GF-D8 (cell line): ENCODE results near the gene SNRPD3.

ENCODE experiments used
- DNase-seq: peaks from one replicate; lab custom pipeline; 2025; lab: John Stamatoyannopoulos, UW

The SNRPD3 gene

DNA sequence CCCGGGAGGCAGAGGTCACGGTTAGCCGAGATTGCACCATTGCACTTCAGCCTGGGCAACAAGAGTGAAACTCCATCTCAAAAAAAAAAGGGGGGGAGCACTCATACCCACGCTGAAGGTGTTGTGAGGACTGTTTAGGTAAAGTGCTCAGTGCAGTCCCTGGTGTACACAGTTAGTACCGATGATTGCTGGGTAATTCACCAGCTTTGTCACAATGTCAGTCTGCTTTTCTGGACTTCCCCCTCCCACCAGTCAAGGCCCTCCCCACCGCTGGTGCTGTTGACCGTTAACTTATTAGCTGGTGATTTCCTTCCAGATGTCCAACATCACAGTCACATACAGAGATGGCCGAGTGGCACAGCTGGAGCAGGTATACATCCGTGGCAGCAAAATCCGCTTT is 11.9 kb downstream of the SNRPD3 start:
- no peak for DNase-seq

DNA sequence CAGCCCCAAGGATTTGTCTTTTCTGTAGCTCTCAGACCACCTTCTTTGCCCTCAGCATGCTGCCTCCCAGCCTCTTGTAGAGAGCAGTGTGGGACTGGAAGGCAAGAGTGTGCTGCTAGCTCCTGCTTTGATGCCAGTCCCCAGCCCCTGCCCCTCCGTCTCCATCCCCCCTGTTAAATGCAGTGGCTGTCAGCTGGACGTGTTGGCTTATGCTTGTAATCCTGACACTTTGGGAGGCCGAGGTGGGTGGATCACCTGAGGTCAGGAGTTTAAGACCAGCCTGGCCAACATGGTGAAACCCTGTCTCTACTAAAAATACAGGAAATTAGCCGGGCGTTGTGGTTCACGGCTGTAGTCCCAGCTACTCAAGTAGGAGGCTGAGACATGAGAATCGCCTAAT is 15.5 kb downstream of the SNRPD3 start:
- no peak for DNase-seq

DNA sequence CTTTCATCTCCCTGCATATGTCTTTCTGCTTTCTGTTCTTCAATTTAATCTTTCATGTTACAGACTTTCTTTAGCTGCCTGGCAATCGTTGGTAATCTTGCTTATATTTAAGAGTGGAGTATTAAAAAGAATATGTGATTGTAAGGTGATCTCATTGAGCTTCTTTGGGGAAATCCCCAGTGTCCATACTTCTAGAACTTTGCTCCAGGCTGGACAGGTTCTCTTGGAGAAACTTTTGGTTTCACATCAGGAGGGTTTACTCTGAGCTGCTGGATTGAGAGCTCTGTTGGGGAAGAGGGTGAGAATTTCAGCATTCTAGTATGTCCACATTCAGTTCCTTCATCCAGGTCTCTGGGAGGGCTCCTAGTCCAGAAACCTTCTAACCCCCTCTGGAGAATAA is 21.0 kb downstream of the SNRPD3 start:
- no peak for DNase-seq

DNA sequence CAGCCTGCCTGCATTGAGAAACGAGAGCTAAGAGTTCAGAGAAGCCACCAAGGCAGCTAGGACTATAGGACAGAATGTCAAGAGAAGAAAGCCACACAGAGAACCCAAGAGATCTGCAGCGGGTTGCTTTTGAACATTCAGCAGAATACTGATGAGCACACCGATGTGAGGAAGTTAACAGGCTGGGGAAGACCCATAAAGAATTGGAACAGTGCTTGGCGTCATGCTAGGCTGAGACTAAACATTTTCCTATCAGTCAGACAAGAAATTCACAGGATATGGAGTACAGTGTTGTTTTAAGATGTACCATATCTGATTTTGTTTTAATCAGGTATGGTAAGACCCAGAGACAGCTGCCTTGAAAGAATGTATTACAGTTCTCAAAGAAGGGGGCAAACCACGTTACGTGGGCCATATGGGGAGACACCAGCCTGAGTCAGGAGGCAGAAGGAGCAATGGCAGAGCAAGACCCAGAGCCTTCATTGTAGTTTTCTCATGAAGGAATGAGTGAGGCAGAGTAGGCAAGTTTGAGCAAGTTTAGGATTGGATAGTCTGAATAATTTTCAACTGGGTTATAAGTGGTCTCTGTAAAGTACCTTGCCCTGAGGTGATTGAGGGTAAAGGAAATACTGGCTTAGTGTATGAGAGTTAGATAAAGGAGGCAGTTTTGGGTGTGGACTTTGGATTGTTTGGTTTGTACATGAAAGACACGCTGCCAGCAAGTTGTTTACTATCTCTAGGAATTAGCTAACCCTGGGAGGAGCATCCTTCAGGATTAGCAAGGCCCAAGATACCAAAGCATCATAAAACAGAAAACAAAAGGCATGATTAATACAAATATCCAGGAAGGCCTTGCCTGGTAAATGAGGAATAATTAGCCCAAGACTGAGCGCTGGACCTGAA is 22.8 kb downstream of the SNRPD3 start:
- no peak for DNase-seq

DNA sequence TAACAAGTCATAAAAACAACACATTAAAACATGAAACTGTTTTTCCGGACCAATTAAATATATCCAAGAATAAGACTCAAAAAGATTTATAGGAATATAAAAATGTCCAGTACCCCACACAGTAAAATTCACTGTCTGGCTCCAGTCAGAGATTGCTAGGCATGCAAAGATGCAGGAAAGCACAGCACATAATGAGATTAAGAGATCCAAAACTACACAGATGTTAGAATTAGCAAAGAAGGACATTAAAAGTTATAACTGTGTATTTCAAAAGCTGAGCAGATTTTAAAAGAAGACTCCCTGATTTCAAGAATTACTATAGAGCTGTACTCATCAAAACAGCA is 23.4 kb downstream of the SNRPD3 start:
- DNase-seq, result no peak

DNA sequence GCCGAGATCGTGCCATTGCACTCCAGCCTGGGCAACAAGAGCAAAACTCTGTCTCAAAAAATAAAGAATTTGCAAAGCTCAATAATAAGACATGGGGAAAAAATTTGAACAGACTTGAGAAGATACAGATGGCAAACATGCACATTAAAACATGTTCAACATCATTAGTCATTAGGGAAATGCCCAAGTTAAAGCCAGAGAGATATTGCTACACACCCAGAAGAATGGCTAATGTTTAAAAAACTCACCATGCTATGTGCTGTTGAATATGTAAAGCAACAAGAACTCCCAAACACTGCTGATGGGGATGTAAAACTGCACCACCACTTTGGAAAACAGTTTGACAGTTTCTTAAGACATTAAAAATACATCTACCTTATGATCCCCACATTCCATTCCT is 24.5 kb downstream of the SNRPD3 start:
- no peak for DNase-seq

DNA sequence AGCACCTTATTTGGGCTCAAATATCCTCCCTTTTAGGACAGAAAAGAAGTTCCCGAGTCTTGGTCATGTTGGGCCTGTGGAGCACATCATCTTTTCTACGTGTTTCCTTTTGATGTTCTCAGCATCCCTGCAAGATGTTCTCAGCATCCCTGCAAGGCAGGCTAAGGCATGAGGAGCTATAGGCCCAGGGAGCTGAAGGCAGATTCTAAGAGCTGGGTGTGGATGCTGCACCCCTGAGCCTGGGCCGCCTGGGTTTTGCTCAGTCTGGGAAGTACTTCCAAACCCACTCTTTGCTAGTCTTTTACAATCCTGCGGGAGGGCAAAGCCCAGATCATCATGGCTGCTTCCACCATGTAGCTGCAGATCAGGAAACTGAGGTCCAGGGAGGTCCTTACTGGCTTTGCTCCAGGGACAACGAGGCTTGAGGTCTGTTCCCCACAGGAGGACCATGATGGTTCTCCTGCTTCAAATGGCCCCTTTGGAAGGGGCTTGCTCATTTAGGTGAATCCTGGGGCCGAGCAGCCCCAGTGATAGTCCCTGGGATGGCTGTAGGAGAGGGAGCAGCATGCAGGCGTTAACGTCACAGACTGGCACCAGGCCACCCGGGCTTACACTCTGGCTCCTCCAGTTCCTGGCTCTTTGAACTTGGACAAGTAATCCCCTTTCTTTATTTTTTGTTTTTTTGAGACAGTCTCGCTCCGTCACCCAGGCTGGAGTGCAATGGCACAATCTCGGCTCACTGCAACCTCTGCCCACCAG is 26.4 kb downstream of the SNRPD3 start:
- no peak for DNase-seq

DNA sequence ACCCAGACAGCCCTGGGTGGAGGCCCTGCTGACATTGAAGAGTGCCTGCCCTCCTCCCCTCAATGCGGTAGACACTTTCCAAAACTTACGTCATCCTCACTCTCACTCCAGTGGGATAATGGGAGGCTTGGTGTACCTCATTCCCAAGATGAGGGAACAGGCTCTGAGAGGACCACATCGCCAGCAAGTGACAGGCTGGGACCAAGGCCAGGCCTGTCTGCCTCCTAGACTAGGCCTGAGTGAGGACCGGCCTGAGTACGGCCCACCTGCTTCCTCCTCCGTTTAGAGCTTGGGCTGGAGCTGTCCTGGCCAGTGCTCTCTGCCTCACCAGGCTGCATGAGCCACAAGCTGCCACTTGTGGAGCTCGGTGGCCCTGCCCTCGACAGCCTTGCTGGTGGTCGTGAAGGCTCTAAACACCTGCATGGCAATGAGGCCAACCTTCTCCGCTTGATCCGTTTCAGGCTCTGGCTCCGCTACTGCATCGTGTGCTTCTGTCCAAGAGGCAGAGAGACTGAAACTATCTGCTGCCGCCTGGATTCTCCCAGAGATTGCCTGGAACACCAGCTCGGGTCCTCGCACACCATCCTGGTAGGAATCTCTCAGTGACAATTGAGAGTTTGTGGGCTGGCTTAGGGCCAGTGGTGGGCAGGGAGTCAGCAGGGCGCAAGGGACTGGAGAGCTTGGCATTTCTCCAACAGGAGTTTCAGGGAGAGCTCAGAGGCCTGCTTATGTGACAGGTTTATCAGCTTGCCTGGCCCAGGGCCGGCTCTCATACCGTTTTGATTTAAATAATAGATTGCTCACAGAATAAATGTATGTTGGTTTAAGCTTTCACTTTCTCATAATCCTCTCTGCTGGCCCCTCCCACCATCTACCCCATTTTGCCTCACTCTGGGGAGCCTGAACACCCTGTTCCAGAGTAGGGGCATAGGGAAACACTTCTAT is 27.7 kb downstream of the SNRPD3 start:
- no peak for DNase-seq

DNA sequence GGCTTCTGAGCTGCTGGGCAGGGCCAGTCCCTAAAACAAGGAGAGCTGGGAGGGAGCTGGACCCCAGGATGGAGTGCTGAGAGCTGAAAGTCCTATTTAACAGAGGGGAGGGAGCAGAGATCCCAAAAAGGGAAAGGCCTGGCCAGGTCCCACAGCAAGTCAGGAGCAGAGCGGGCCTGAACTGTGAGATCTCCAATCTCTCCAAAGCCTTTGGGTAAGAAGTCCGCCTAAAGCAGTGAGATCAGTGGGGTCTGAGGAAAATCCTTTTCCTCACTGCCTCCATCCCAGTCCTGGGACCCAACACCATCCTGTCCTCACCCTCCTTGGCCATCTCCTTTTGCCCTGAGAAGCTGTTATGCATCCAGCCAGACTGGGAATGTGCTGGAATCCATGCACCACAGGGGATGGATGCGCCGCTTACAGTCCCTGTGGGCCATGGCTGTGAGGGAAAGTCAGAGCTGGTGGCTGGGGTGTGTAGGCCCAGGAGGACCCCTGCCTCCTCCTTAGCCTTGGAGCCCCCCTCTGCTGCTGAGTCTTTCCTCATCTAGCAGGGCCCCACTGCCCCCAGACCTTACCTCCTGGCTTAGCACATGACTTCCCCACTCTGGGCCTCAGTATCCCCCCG is 28.5 kb downstream of the SNRPD3 start:
- no peak for DNase-seq

DNA sequence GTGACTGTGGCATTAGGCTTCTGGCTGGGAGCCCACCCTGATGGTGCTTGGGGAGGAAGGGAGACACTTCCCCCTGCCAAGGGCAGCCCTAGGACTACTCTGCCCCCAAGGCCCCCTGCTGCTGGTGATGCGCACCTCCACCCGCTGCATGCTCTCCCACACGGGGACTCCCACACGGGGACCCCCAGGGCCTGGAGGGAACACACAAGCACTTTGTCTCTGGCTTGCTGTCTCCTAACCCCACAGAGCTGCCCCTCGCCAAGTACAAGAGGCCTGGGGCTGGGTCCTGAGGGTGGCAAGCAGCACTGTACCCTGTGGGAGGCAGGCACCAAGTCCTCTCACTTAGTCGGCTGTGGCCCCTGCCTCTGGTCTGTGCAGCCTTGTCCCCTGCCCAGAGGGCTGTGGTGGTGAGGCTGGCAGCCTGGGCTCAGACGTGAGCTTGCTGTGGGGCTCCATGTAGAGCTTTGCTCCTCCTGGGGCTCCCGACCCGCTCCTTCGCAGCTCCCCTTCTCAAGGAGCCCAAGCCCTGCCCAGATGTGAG is 29.1 kb downstream of the SNRPD3 start:
- no peak for DNase-seq

DNA sequence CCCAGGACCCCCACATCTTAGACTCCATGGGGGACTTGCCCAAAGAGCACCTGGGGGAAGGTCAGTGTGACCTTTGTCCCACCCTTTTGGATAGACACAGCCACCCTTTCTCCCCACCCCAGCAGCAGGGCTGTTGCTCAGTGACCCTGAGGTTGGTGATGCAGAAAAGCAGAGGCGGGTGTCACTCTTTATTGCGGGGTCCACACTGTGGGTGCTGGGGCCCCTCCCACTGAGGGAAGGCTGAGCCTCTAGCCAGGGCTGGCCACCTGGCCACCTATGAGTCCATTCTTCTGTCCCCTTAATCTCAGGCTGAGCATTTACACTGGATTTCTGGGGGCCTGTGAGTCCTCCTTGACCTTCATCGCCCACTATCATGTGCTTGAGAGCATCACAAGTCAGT is 29.7 kb downstream of the SNRPD3 start:
- no peak for DNase-seq

DNA sequence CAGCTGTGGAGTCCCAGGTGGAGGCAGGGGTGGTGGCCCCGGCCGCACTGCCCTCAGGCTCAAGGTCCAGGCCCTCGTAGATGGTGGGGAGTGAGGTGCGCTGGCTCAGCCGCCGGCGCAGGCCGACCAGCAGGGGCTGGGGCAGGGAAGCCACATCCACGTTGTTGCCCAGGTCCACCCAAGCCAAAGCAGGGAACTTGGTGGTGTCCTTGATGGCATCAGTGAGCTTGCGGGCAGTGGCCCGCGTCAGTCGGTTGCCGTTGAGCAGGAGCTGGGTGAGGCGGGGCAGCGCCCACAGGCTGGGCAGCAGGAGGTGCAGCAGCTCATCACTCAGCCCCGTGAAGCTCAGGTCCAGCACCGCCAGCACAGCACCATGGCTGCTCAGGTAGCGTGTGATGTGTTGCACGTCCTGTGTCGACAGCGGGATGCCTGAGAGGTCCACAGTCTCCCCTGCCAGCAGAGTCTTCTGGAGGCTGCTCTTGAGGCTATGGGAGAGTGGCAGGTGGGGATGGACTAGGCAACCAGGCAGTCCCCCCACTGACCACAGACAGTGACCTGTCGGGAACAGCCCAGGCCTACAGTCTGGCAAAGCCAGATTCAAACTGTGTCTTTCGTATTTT is 30.2 kb downstream of the SNRPD3 start:
- no peak for DNase-seq

DNA sequence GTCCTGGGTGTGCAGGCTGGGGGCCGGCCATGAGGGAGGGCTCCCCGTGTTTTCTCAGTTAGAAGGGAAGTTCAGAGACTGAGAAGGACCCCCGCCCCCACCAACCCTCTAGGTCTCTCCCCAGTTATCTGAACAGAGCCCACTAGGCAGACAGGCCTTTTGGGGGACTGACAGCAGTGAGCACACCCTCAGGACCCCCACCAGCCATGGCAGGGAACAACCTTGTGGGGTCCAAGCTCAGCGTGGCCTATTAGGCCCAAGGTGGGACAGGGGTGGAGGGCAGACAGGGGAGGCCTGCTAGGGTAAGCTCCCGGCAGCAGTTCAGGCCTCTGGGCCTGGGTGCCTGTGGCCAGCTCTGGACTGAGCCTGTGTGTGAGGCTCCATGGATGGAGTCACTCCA is 31.5 kb downstream of the SNRPD3 start:
- DNase-seq, result no peak

DNA sequence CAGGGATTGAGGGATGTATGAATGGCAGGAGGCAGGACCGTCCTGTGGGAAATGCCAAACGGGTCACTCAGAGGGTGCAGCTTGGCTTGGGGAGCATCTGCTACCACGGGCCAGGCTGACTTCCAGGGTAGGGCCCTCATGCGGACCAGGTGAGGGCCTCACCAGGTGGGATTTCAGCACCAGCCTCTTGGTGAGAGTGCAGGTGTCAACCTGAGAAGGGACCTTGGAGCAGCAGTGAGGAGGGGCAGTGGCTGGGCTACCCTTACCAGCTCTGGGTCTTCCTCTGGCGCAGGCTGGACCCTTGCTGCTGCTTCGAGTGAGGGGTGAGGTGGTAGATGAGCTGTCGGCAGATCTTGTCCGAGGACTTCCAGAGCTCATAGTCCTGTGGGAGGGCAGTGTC is 32.1 kb downstream of the SNRPD3 start:
- no peak for DNase-seq

DNA sequence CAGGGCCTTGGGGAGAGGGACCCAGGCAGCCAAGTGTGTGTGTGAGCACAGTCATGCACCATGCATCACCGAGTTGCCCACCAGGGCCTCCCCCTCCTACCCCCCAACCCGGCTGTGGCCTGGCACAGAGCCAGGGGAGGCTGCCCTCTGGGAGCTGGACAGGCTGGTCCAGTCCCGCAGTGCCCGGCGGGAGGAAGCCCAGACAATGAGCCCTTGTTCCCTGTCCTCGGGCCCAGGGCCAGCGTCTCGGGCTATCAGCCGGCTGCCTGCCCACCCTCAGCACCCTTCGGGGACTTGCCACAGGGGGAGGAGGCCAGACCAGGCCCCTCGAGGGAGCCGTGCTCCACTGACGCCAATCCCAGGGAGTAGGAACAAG is 32.6 kb downstream of the SNRPD3 start:
- DNase-seq, result no peak

DNA sequence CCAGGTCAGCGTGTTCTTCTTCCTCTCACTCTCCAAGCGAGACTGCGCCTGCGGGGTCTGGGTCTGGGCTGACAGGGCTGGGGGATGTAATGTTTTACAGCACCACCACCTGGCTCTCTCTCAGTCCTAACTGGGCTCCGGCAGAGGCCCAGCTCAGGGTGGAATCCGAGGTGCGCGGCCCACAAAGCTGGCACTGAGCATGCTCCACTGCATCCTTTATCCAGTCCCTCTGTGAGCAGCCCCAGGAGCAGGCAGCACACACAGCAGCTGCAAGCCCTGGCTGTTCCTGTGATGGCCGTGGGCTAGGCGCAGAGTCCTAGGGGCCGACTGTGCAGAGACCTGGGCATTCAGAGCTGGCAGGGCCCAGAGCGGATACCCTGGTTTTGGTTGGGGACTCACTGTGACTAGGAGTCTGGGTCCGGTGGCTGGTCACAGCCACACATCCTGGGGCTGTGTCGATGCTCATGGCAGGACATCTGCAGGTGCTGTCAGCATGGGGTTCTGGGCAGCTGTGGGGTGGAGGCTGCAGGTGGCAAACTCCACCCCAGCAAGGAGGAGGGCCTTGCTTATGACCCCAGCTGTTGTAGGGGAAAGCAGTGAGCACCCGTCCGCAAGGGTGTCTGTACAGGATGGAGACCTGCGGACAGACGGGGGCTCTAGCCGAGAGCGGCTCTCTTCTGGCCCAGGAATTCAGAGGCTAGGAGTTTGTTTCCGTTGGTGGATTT is 33.1 kb downstream of the SNRPD3 start:
- no peak for DNase-seq

DNA sequence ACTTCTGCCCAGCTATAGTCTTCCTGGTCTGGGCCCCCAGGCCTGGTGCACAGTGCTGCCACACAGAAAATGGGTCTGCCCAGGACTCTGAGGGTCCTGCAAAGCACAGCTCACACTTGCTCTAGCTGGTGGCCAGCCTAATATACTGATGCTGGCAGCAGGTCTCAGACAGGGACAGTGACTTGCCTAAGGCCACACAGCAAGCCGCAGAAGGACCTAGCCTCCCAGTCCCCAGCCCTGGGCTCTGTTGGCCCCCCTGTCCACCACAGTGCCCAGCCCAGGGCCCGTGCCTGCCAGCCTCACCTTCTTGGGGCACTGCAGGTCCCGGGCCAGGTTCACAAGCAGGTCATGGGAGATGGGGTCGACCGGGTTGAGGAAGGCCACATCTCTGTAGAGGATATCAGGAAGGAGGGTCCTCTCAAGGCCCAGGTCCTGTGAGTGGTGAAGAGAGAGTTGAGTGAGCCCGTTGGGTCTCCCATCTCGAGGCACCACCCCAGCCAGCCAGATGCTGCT is 33.8 kb downstream of the SNRPD3 start:
- DNase-seq, result no peak

DNA sequence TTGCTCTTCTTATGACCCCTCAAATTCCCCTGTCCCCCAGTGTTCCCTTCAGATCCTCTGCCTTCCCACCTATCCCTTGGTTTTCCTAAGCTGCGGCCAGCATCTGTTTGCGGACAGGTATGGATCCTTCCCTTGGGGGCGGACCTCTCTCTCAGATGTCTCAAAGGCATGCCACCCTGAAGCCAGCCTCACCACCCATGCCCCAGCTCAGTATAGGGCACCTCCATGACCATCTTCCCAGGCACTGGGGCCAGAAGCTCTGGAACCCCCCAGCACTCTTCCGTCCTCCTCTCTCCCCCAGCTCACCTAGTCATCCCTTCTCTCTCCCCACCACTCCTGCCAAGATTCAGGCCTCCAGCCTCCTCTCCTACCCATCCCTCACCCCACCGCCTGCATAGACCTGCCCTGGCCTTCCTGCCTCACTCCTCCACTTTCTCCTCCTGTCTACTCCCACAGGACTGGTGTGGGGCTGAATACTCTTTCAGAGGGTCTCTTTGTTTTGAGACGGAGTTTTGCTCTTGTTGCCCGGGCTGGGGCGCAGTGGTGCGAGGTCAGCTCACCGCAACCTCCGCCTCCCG is 34.9 kb downstream of the SNRPD3 start:
- no peak for DNase-seq

DNA sequence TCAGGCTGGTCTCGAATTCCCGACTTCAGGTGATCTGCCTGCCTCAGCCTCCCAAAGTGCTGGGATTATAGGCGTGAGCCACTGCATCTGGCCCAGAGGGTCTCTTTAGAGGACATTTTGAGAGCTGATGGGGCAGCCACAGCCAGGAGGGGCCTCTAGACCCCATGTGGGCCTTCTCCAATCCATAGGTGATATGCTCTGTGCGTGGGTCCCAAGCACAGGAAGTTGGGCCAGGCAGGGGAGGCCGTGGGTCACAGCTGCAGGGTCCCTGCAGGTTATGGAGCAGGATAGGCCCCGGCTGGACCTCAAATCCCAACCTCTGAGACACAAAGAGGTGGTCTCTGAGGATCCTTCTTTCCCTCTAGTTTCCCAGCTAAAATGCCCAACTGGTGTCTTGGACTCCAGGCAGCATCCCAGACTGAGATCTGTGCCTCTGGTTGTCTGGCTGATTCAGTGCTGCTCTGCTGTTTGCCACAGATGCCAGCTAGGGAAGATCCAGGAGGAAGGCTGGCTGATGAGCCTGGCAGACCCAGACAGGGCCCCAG is 35.6 kb downstream of the SNRPD3 start:
- DNase-seq, result no peak
